Osteocyte (in vitro differentiated cells): ENCODE measurements around the gene KRT35. TPM values are rescaled to one million over a fixed set of nuclear protein-coding genes. Genes with fewer than 3 reads are reported as not detected.

ENCODE experiments used
- DNase-seq: peaks from one replicate; pipeline ENCODE4 v3.0.0; 2021; ENCODE audit warnings: mixed read lengths; ENCODE audit not compliant: unreplicated experiment; ENCODE audit errors: extremely low spot score
- H3K27ac Mint-ChIP-seq: one replicate; pipeline ENCODE4 v1.8.0; 2021; ENCODE audit warnings: mild to moderate bottlenecking, mixed read lengths; ENCODE audit not compliant: unreplicated experiment
- H3K27me3 Mint-ChIP-seq: one replicate; pipeline ENCODE4 v1.8.0; 2021; ENCODE audit warnings: mixed read lengths; ENCODE audit not compliant: unreplicated experiment
- H3K36me3 Mint-ChIP-seq: one replicate; pipeline ENCODE4 v1.8.0; 2021; ENCODE audit warnings: mixed read lengths; ENCODE audit not compliant: unreplicated experiment
- H3K4me1 Mint-ChIP-seq: one replicate; pipeline ENCODE4 v1.8.0; 2021; ENCODE audit warnings: mixed read lengths; ENCODE audit not compliant: unreplicated experiment
- H3K4me3 Mint-ChIP-seq: one replicate; pipeline ENCODE4 v1.8.0; 2021; ENCODE audit warnings: mild to moderate bottlenecking, moderate library complexity, mixed read lengths; ENCODE audit not compliant: unreplicated experiment
- H3K9me3 Mint-ChIP-seq: one replicate; pipeline ENCODE4 v1.8.0; 2021; ENCODE audit warnings: mixed read lengths; ENCODE audit not compliant: unreplicated experiment
- microRNA-seq: library from miRNA; unstranded; fragments of <30 nt; microRNA quantifications from one replicate; pipeline ENCODE4 v1.1.0, GENCODE V29; 2020; ENCODE audit not compliant: unreplicated experiment
- total RNA-seq: library from RNA; stranded (reverse); gene quantifications from 2 replicates; pipeline ENCODE4 v1.2.1, GENCODE V29; 2021
- TF ChIP-seq, protein P1 (sequence below): fragments of 200-600 bp; sonication (generic); IDR thresholded peaks from 2 replicates; pipeline ENCODE4 v1.5.0; 2021; ENCODE audit warnings: antibody characterized with exemption, mild to moderate bottlenecking, moderate library complexity

The KRT35 gene
- total RNA-seq, 1 donor from 2014 or later, result not detected

DNA sequence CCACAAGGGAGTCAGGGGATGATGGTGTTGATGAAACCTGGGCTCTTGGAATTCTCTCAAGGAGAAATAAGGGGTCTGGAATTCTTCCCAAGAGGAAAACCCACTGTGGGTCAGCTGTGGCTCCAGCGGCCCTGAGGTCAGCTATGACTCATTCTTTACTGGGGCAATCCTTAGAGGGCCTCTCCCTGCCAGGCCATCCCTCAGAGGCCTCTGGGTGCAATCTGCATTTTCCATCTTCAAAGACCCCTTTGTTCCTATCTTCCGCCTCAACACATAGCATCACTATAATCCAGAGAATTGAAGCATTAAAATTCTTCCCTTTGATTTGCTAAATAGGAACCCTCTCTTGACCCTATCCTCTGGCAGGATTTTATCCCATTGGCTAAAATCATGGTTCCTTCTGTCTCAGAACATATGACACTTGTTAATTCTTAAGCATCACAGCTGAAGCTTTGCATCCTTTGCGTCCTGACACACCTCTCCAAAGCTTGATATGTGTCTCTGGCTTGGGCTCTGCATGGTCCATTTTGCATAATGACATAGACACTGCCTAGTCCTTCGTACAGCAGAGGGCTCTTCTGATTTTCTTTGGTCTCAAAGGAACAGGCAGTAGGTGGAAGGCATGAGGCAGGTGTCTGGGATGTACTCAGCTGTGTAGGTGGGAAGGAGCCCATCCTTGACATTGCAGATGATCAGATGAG is 52.2 kb downstream of the KRT35 start:
- H3K9me3 Mint-ChIP-seq, result no peaks in the 10 kb centered on the region
- no peak for DNase-seq
- no peak overlapping the region for H3K4me3 Mint-ChIP-seq
- no peaks in the 10 kb centered on the region for H3K4me1 Mint-ChIP-seq
- TF ChIP-seq, protein P1, sequence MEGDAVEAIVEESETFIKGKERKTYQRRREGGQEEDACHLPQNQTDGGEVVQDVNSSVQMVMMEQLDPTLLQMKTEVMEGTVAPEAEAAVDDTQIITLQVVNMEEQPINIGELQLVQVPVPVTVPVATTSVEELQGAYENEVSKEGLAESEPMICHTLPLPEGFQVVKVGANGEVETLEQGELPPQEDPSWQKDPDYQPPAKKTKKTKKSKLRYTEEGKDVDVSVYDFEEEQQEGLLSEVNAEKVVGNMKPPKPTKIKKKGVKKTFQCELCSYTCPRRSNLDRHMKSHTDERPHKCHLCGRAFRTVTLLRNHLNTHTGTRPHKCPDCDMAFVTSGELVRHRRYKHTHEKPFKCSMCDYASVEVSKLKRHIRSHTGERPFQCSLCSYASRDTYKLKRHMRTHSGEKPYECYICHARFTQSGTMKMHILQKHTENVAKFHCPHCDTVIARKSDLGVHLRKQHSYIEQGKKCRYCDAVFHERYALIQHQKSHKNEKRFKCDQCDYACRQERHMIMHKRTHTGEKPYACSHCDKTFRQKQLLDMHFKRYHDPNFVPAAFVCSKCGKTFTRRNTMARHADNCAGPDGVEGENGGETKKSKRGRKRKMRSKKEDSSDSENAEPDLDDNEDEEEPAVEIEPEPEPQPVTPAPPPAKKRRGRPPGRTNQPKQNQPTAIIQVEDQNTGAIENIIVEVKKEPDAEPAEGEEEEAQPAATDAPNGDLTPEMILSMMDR, result no peak
- H3K36me3 Mint-ChIP-seq, result no peaks in the 10 kb centered on the region
- peaks cover 2% of the 10 kb centered on the region for H3K27me3 Mint-ChIP-seq
- H3K27ac Mint-ChIP-seq, result no peak overlapping the region

Small RNA genes lying within 50 kb of the gene (microRNA-seq; reads per million reads assigned to microRNA genes)
- gene MIR6510, result not detected

Other genes starting within 250 kb of the KRT35 start
- gene KRTAP9-3, start 248.7 kb downstream of the KRT35 start, total RNA-seq, result not detected in 2 replicates
- gene KRTAP9-8, start 243.2 kb downstream of the KRT35 start, total RNA-seq, result not detected in 2 replicates
- not detected in 2 replicates for gene KRTAP9-4, start 231.5 kb downstream of the KRT35 start, total RNA-seq
- gene KRTAP9-9, start 225.8 kb downstream of the KRT35 start, total RNA-seq, result not detected in 2 replicates
- not detected in 2 replicates for gene KRTAP9-6, start 215.8 kb downstream of the KRT35 start, total RNA-seq
- gene KRTAP9-7, start 205.5 kb downstream of the KRT35 start, total RNA-seq, result not detected in 2 replicates
- not detected in 2 replicates for gene KRTAP29-1, start 178.3 kb downstream of the KRT35 start, total RNA-seq
- not detected in 2 replicates for gene KRTAP16-1, start 171.8 kb downstream of the KRT35 start, total RNA-seq
- gene KRTAP17-1, start 165.4 kb downstream of the KRT35 start, total RNA-seq, result not detected in 2 replicates
- not detected in 2 replicates for gene KRT33A, start 130.3 kb downstream of the KRT35 start, total RNA-seq
- not detected in 2 replicates for gene KRT33B, start 111.3 kb downstream of the KRT35 start, total RNA-seq
- not detected in 2 replicates for gene KRT34, start 98.8 kb downstream of the KRT35 start, total RNA-seq
- gene KRT31, start 83.5 kb downstream of the KRT35 start, total RNA-seq, result not detected in 2 replicates
- gene KRT37, start 56.6 kb downstream of the KRT35 start, total RNA-seq, result not detected in 2 replicates
- not detected in 2 replicates for gene KRT38, start 40.2 kb downstream of the KRT35 start, total RNA-seq
- gene KRT32, start 13.8 kb downstream of the KRT35 start, total RNA-seq, result not detected in 2 replicates
- not detected in 2 replicates for gene KRT36, start 8.8 kb upstream of the KRT35 start, total RNA-seq
- gene KRT13, start 24.5 kb upstream of the KRT35 start, total RNA-seq, result not detected in 2 replicates
- gene KRT15, start 37.7 kb upstream of the KRT35 start, total RNA-seq, result not detected in 2 replicates
- 0.65 and 1.5 TPM in 2 replicates for gene KRT19, start 47.2 kb upstream of the KRT35 start, total RNA-seq
- 0.30 TPM in 1 of 2 replicates, not detected in the other for gene KRT9, start 90.9 kb upstream of the KRT35 start, total RNA-seq
- not detected in 2 replicates for gene KRT14, start 105.7 kb upstream of the KRT35 start, total RNA-seq
- gene KRT16, start 131.6 kb upstream of the KRT35 start, total RNA-seq, result 1.3 and 1.4 TPM in 2 replicates
- gene KRT17, start 143.4 kb upstream of the KRT35 start, total RNA-seq, result 40.5 and 43.2 TPM in 2 replicates
- gene EIF1, start 207.7 kb upstream of the KRT35 start, total RNA-seq, result 1,019 and 1,057 TPM in 2 replicates
- not detected in 2 replicates for gene GAST, start 231.2 kb upstream of the KRT35 start, total RNA-seq